NCI-H2227 treated with DMSO at 0.1 percent for 48 hours (cell line): ENCODE results near the gene CLK3.
"Not testable (repeated sequence)": the region's sequence is repeated elsewhere in the genome, so short reads cannot be mapped to it uniquely, and the experiment has no call there.

Experiments
- DNase-seq: peaks from one replicate; lab custom pipeline; 2025; lab: John Stamatoyannopoulos, UW

CLK3 gene

GRCh38 chr15:74615508-74616365 lies at the start of gene CLK3:
Gene CLK3, plus strand, starts transcription at chr15:74615836. Its CDS starts 3,361 bp downstream, at chr15:74619197.
- peak; percentile 82 for DNase-seq

- DNase-seq = no peak
These were observed 47.0 kb upstream of the CLK3 start for GRCh38 chr15:74568594-74568993.

- no peak for DNase-seq
These were observed 45.9 kb upstream of the CLK3 start for GRCh38 chr15:74569731-74570070.

GRCh38 chr15:74571191-74571590 lies 44.4 kb upstream of the CLK3 start:
- no peak for DNase-seq

- DNase-seq = no peak
These were observed 41.6 kb upstream of the CLK3 start for GRCh38 chr15:74573987-74574386.

- no peak for DNase-seq
These were observed 37.1 kb upstream of the CLK3 start for GRCh38 chr15:74578496-74578994.

- no peak for DNase-seq
These were observed 36.6 kb upstream of the CLK3 start for GRCh38 chr15:74579001-74579400.

GRCh38 chr15:74580538-74581350 lies 34.9 kb upstream of the CLK3 start:
- no peak for DNase-seq

GRCh38 chr15:74584204-74584603 lies 31.4 kb upstream of the CLK3 start:
- no peak for DNase-seq

GRCh38 chr15:74584779-74585178 lies 30.9 kb upstream of the CLK3 start:
- DNase-seq = no peak

- DNase-seq = no peak
These were observed 30.4 kb upstream of the CLK3 start for GRCh38 chr15:74585191-74585590.

GRCh38 chr15:74585857-74586256 lies 29.8 kb upstream of the CLK3 start:
- DNase-seq = no peak

GRCh38 chr15:74589826-74590225 lies 25.8 kb upstream of the CLK3 start:
- no peak for DNase-seq

- no peak for DNase-seq
These were observed 23.4 kb upstream of the CLK3 start for GRCh38 chr15:74592222-74592621.

GRCh38 chr15:74593122-74593521 lies 22.5 kb upstream of the CLK3 start:
- no peak for DNase-seq

GRCh38 chr15:74594455-74594854 lies 21.2 kb upstream of the CLK3 start:
- no peak for DNase-seq

- no peak for DNase-seq
These were observed 20.4 kb upstream of the CLK3 start for GRCh38 chr15:74595271-74595670.

GRCh38 chr15:74596736-74597135 lies 18.9 kb upstream of the CLK3 start:
- DNase-seq = not testable (repeated sequence)

- DNase-seq = not testable (repeated sequence)
These were observed 18.4 kb upstream of the CLK3 start for GRCh38 chr15:74597146-74597705.

GRCh38 chr15:74598126-74598842 lies 17.4 kb upstream of the CLK3 start:
- no peak for DNase-seq

- DNase-seq = no peak
These were observed 16.5 kb upstream of the CLK3 start for GRCh38 chr15:74599156-74599555.
